ENCODE measurements around the gene EFNB2. TPM values are rescaled to one million over a fixed set of nuclear protein-coding genes. Genes with fewer than 3 reads are reported as not detected.

EFNB2 gene
- total RNA-seq, 4 donors from 2014 or later: 46.8 to 84.2 (median 77.6) TPM

DNA sequence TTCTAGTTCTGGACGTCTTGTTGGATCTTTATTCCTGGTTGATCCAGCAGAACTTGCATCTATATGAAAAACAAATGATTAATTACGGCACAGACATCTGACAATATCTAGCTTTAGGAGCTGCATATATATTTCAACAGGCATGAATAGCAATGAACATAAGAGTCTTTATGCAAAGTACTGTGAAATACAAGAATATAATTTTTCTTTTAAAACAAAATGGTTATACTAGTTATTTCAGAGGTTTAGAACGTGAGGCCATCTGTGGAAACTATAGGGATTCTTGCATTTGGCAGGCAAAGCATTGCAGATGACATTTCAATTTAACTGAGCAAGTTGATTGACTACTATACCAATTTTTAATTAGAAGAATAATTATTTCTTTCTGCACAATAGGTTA, 40.5 kb downstream of the EFNB2 start:
- intact Hi-C loops (cut with DNase I; ENCODE audit: low total_unique reads): no loop called here

DNA sequence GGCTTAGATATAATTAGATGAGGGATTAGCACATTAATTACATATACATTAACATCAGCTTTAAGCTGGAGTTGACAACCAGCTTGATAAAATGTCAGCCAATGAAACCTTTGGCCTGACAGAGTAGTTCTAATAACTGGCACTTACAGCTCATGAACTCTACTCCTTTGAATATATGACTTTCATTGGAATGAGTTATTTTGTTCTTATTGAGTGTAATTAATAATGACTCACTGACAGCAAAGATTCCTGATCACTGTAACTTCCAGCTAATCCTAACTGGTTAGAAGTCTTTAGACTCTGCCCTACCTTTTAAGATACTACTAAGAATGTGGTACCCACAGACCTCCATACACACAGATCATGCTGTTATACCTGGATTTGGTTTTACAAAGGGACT, 41.0 kb downstream of the EFNB2 start:
- no peak overlapping the region for H3K4me3 ChIP-seq
- intact Hi-C loops (cut with DNase I; ENCODE audit: low total_unique reads): no loop called here
- no peaks in the 10 kb centered on the region for H3K27me3 ChIP-seq
- TF ChIP-seq, protein P1, sequence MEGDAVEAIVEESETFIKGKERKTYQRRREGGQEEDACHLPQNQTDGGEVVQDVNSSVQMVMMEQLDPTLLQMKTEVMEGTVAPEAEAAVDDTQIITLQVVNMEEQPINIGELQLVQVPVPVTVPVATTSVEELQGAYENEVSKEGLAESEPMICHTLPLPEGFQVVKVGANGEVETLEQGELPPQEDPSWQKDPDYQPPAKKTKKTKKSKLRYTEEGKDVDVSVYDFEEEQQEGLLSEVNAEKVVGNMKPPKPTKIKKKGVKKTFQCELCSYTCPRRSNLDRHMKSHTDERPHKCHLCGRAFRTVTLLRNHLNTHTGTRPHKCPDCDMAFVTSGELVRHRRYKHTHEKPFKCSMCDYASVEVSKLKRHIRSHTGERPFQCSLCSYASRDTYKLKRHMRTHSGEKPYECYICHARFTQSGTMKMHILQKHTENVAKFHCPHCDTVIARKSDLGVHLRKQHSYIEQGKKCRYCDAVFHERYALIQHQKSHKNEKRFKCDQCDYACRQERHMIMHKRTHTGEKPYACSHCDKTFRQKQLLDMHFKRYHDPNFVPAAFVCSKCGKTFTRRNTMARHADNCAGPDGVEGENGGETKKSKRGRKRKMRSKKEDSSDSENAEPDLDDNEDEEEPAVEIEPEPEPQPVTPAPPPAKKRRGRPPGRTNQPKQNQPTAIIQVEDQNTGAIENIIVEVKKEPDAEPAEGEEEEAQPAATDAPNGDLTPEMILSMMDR (IDR thresholded peaks at IDR 0.05): no peak
- peaks cover 0 to 42% (median 18%) of the 10 kb centered on the region in 4 donors for H3K4me1 ChIP-seq
- H3K9me3 ChIP-seq: no peaks in the 10 kb centered on the region
- peaks cover 0 to 13% (median 6%) of the 10 kb centered on the region in 4 donors for H3K36me3 ChIP-seq
- in situ Hi-C loops (cut with MboI; ENCODE audit: low pct_ligation_motif_present in 1 of 4, low pct_unique_long_range_greater_than_20kb in 1 of 4, low sequenced_read_pairs in 3 of 4): no loop called here
- peak overlapping the region in 1 of 4 donors; percentile 1 for H3K27ac ChIP-seq
- DNase-seq: no peak

More for the DNA sequence above, 40.5 kb downstream of the EFNB2 start:
- in situ Hi-C loops (cut with MboI; ENCODE audit: low pct_ligation_motif_present in 1 of 4, low pct_unique_long_range_greater_than_20kb in 1 of 4, low sequenced_read_pairs in 3 of 4): no loop called here
- Histone ChIP-seq H3K4me1 (peaks cover 0 to 42% (median 18%) of the 10 kb centered on the region in 4 donors), H3K4me3 (no peak overlapping the region), H3K9me3 (no peaks in the 10 kb centered on the region), H3K36me3 (peaks cover 0 to 13% (median 6%) of the 10 kb centered on the region in 4 donors), H3K27me3 (no peaks in the 10 kb centered on the region), H3K27ac (peak overlapping the region in 1 of 4 donors; percentile 1)
- DNase-seq: no peak
- WGBS, 2 donors (ENCODE audit: low coverage in 1 of 2): 86 to 89% methylated on average over 3 of the region's 3 CpGs
- TF ChIP-seq POLR2AphosphoS5 (IDR thresholded peaks at IDR 0.05) (no peak), EP300 (IDR thresholded peaks at IDR 0.05; ENCODE audit: low read depth) (no peak), POLR2A (IDR thresholded peaks at IDR 0.05) (no peak)
- TF ChIP-seq, protein P1 (IDR thresholded peaks at IDR 0.05): no peak

DNA sequence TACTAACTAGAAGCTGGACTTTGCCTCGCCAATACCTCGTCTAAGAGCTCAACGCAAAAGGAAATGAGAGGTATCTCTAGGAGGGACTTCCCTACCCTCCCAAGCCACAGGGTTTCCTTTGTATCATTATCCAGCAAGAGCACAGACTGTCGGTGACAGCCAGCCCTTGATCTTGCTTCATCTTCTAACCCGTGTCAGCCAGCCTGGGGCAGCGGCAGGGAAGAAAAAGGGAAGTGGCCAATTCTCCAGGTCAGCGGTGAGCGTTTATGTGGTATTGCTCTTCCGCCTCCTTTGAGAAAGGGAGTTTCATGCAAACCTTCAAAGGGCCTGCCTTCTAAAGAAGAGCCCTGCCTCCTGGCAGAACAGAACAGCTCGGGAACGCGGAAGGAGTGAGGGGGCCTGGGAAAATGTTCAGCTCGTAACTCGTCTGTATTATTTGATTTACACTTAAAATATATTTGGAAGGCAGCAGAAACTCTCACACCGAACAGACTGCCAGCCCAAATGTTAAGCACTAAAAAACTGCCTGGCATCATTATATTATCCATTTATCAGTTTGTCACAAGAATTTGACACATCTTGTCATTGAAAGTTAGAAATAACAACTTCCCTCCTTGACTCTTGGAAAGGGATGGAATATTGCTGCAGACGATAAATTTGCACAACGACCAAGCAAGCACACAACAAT, 41.8 kb downstream of the EFNB2 start:
- in situ Hi-C loops (cut with MboI; ENCODE audit: low pct_ligation_motif_present in 1 of 4, low pct_unique_long_range_greater_than_20kb in 1 of 4, low sequenced_read_pairs in 3 of 4): no loop called here
- Histone ChIP-seq H3K9me3 (no peaks in the 10 kb centered on the region), H3K36me3 (peaks cover 0 to 13% (median 6%) of the 10 kb centered on the region in 4 donors), H3K27ac (peak overlapping the region in 3 of 4 donors; percentile 3 to 48 (median 24)), H3K4me3 (no peak overlapping the region), H3K27me3 (no peaks in the 10 kb centered on the region), H3K4me1 (peaks cover 0 to 47% (median 14%) of the 10 kb centered on the region in 4 donors)
- DNase-seq: no peak
- intact Hi-C loops (cut with DNase I; ENCODE audit: low total_unique reads): no loop called here
- WGBS, 2 donors (ENCODE audit: low coverage in 1 of 2): 72 to 77% methylated on average over 11 to 17 of the region's 17 CpGs
- TF ChIP-seq, protein P1 (IDR thresholded peaks at IDR 0.05): no peak
- no peak for TF ChIP-seq POLR2AphosphoS5 (IDR thresholded peaks at IDR 0.05)
- TF ChIP-seq EP300 (IDR thresholded peaks at IDR 0.05; ENCODE audit: low read depth): no peak
- TF ChIP-seq POLR2A (IDR thresholded peaks at IDR 0.05): no peak

DNA sequence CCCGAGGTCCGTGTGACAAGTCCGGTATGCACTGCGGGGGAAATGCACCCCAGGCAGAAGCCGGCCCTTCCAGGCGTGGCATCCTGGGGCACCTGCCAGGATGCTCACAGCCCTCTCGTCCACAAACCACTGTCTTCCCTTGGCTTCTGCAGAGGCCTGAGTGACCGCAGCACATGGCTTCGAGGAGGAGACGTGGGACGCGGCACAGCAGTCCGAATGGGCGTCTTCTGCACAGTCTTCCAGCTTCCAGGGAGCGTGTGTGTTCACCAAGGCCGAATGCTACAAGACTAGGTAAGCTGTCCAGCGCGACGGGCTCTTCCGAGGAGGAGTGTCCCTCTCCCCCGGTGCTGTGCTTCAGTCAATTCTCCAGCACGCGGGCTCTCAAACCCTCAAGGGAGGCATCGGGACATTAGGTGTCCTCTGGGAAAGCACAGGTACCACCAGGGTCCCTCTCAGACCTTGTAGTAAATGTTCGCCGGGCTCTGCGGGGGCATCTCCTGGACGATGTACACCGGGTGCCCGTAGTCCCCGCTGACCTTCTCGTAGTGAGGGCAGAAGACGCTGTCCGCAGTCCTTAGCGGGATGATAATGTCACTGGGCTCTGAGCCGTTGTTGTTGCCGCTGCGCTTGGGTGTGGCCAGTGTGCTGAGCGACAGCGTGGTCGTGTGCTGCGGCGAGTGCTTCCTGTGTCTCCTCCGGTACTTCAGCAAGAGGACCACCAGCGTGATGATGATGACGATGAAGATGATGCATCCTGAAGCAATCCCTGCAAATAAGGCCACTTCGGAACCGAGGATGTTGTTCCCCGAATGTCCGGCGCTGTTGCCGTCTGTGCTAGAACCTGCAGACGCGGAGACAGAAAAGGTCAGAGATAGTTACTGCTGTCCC, 42.6 kb downstream of the EFNB2 start:
- TF ChIP-seq POLR2A (IDR thresholded peaks at IDR 0.05): no peak
- no peak for TF ChIP-seq POLR2AphosphoS5 (IDR thresholded peaks at IDR 0.05)
- no peak for TF ChIP-seq EP300 (IDR thresholded peaks at IDR 0.05; ENCODE audit: low read depth)
- TF ChIP-seq, protein P1 (IDR thresholded peaks at IDR 0.05): no peak
- H3K4me1 ChIP-seq: peaks cover 0 to 44% (median 15%) of the 10 kb centered on the region in 4 donors
- in situ Hi-C loops (cut with MboI; ENCODE audit: low pct_ligation_motif_present in 1 of 4, low pct_unique_long_range_greater_than_20kb in 1 of 4, low sequenced_read_pairs in 3 of 4): no loop called here
- whole genome bisulfite sequencing, 2 donors (ENCODE audit: low coverage in 1 of 2): 85 to 91% methylated on average over 10 to 53 of the region's 54 CpGs
- intact Hi-C loops (cut with DNase I; ENCODE audit: low total_unique reads): no loop called here
- H3K9me3 ChIP-seq: no peaks in the 10 kb centered on the region
- DNase-seq: no peak
- H3K27ac ChIP-seq: peak overlapping the region in 3 of 4 donors; percentile 24 to 48 (median 45)
- H3K4me3 ChIP-seq: no peak overlapping the region
- H3K36me3 ChIP-seq: peaks cover 0 to 13% (median 6%) of the 10 kb centered on the region in 4 donors
- H3K27me3 ChIP-seq: no peaks in the 10 kb centered on the region
